Measurements from ENCODE around the gene NEK10.
A peak's percentile ranks its signal among the peaks of the same experiment; 100 is the strongest.
"Not testable (repeated sequence)": the region's sequence is repeated elsewhere in the genome, so short reads cannot be mapped to it uniquely, and the experiment has no call there.

The NEK10 gene

GRCh38 chr3:27349832-27350231 lies 19.4 kb downstream of the NEK10 start:
- DNase-seq: peak; percentile 2

- DNase-seq: no peak
Measured at GRCh38 chr3:27345959-27346865, 23.0 kb downstream of the NEK10 start.

GRCh38 chr3:27345493-27345892 lies 23.7 kb downstream of the NEK10 start:
- peak; percentile 32 for DNase-seq

DNA sequence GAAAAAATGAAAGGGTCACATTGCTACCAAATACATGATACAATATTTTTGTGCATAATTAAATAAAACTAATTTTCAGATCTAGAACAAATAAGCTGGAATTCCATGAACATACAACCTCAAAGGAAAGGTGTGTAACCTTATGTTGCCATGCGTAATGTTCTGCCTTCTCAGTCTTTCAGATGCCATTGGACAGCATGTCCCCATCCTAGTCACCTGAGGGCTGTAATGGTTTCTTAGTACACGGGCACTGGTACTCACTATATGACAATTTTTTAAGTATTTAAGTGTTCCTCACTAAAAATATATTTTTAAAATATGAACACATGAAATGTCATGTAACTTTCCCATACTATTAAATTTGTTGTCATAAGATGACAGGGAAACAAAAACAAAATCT lies 24.1 kb downstream of the NEK10 start:
- DNase-seq: no peak

- no peak for DNase-seq
Measured at GRCh38 chr3:27344192-27344591, 25.0 kb downstream of the NEK10 start.

- no peak for DNase-seq
Measured at GRCh38 chr3:27342267-27342666, 26.9 kb downstream of the NEK10 start.

- peak; percentile 11 for DNase-seq
Measured at GRCh38 chr3:27340534-27340933, 28.6 kb downstream of the NEK10 start.

GRCh38 chr3:27335571-27335970 lies 33.6 kb downstream of the NEK10 start:
- DNase-seq: no peak

- DNase-seq: no peak
Measured at GRCh38 chr3:27333843-27334242, 35.3 kb downstream of the NEK10 start.

GRCh38 chr3:27328982-27329762 lies 40.0 kb downstream of the NEK10 start:
- DNase-seq: not testable (repeated sequence)

DNA sequence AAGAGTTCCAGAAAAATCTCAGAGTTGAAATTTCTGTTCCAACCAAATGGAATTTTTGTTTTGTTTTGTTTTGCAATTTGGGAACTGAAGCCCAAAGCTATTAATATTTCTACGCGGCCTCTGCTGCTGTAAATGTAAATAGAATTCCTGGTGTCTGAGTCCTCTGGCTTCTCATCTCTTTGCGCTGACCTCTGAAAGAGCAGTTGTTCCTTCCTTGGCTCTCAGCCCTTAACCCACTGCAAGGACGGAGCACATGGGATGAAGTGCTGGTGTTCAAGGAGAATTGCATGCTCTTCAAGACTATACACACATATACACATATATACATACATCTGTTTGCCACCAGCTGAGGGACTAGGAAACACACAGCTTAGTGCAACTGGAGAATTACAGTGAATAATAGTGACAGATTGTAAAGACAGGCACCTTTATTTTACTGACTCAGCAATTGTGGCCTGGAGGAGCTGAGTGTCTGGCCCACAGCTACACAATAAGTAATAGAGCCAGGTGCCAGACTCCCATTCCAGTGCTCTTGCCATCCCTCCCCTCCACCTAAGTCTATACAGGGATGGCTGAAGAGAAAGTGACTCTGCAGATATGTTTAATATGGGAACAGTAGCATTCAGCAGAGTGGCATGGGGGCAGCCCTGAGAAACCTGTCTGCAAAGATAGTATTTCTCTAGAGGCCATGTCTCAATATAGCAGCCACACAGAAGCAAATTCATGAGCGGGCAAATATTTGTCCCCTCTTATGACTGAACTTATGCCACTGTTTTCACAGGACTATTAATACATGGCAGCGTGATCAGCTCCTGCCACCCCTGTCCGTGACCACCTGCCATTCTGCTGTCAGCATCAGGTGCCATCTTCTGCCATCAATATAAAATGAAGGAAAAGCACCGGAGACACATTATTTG lies 42.3 kb downstream of the NEK10 start:
- DNase-seq: no peak

GRCh38 chr3:27326202-27326601 lies 43.0 kb downstream of the NEK10 start:
- no peak for DNase-seq

DNA sequence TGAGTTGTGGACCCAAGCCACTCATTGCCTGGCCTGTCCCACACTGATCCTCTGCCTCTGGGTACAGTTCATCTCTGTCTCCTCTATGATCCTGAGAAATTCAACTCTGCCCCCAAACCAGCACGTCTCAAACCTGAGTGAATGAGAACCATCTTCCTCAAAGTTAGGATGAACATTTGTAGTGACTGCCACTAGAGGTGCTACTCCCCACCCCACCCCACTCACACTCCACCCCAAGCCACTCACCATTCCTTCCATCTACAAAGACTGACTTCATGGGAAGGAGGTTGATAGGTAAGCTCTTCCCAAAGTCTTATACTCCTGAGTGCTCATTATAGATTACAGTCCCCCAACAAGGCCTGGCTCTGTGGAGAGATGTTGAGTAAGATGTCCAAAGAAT lies 43.8 kb downstream of the NEK10 start:
- no peak for DNase-seq

GRCh38 chr3:27324686-27325085 lies 44.5 kb downstream of the NEK10 start:
- DNase-seq: no peak

DNA sequence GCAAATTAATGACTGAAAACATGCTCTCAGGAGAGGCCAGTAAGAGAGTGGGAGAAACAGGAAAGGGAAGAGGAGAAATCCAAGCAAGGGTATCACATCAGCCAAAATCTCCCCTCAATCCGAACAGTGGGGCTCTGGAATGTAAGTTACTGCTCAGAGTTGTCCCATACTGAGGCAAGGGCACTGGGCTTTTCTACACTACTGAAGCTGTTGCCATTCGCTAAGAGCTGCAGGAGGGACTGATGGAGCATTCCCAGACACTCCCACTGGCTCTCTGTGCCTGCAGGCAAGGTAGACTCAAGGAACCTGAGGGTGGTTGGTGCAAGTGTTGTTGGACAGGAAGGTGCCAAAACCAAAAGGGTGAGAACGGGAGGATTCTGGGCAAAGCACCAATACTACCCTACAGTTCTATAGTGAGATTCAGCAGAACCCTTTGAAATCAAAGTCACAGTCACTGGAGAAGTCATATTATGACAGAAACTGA lies 46.1 kb downstream of the NEK10 start:
- DNase-seq: no peak

DNA sequence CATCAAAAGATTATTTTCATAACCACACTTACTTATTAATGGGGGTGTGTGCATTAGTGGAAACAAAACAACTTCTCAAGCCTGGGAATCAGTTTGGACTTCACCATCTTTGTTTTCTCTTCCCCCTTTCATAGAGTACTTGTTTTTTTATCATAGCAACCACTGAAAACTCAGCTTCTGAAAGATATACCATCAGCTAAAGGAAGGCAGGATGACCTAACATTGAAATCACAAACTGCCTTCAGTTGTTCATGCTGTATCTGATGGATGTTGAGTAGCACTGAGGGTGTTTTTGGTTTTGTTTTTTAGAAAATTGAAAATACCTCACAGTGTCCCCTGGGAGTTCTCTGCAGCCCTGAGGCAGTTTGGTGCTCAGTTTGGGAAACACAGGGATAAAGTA lies 46.5 kb downstream of the NEK10 start:
- no peak for DNase-seq

- DNase-seq: no peak
Measured at GRCh38 chr3:27319847-27320526, 49.2 kb downstream of the NEK10 start.

- DNase-seq: no peak
Measured at GRCh38 chr3:27319304-27319703, 49.9 kb downstream of the NEK10 start.

DNA sequence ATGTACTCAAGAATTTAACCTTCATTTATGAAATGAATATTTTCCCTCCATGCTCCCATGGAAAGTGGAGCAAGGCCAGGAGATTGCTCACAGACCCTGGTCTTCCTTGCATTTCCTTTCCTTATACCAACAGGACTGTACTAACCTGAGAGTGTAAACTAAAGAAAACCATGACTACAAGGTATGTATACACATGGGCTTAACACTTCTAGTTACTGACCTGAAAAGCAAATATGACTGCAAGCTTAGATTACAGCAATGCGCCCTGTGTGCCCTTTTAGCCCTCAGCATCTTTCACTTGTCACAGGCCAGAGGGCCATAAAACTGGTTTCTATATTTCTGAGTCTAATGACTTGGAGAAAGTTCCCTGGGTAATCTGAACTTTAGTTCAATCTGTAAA lies 52.1 kb downstream of the NEK10 start:
- no peak for DNase-seq

DNA sequence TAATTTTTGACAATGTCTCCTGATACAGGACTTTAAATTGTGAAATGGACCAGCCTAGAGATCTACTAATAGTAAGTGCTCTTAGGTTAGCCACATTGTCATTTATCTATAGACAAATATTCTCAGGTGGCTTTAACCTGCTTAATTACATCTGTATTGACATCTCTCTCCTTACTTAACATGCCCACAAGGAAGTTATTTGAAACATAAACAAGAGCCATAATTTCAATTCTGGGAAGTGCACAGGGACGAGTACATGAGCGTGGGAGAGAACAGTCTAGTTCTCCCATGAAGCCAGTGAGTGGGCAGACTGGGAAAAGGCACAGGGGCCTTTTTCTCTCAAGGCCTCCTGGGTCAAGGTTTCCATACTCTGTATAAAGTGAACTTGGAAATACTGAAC lies 54.2 kb downstream of the NEK10 start:
- DNase-seq: no peak

DNA sequence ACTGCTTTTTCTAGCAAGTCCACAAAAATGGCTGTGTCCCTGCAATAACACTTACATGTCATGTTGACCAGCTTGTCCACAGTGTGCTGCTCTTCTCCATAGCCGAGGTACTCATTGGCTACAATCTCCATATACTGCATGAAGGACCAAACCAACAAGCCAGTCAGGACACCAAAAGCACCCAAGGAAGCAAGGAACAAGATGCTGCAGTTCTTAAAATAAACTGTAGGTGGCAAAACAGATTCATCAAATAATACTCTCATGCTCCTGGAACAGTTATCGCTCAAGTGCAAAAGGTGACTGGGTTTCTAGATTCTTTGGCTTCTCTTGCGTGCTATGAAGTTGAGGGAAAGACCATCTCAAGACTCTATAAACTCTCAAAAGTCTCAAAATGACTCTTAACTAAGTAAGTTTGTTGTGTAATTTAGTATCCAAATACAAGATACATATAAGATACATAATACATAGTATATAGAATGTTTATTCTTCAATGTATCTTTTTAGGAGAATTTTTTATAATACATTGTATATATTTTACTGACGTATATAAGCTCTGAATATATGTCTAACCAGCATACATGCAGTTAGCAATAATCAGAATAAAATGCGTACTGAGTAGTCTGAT lies 57.0 kb downstream of the NEK10 start:
- peak; percentile 68 for DNase-seq

GRCh38 chr3:27311400-27311799 lies 57.8 kb downstream of the NEK10 start:
- no peak for DNase-seq
